Measurements from ENCODE around the gene LRBA.

Gene LRBA

DNA sequence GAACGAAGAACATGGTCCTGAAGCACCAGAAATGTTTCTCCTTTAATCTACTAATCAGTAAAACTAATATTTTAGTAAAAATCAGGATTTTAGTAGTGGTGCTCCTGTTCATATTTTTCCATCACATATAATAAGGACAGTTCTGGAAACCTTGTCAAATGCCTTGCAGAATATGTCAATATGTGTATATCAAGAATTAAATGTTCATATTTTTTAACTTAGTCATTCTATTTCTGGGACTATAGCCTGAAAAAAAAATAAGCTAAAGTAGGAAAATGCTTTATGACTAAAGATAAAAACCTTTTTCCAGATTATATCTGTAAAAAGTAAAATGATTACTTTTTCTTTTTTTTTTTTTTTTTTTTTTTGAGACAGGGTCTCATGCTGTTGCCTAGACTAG lies 368.1 kb downstream of the LRBA start:
- no peak overlapping the region for H3K9ac ChIP-seq (ENCODE audit: low read length)
- H3K27me3 ChIP-seq (ENCODE audit: control insufficient read depth in 1 of 2, insufficient read depth in 2 of 2, low read length in 2 of 2), result no peaks in the 10 kb centered on the region
- no peak overlapping the region for H3K27ac ChIP-seq (ENCODE audit: low read depth, low read length)
- H3K9me3 ChIP-seq (ENCODE audit: low read length), result no peaks in the 10 kb centered on the region
- no peaks in the 10 kb centered on the region for H3K4me1 ChIP-seq (ENCODE audit: insufficient read depth, low read length)
- H3K4me3 ChIP-seq (ENCODE audit: low read depth in 1 of 2, low read length in 2 of 2), result no peak overlapping the region
- H3K36me3 ChIP-seq (ENCODE audit: insufficient read depth, low read length), result no peaks in the 10 kb centered on the region

DNA sequence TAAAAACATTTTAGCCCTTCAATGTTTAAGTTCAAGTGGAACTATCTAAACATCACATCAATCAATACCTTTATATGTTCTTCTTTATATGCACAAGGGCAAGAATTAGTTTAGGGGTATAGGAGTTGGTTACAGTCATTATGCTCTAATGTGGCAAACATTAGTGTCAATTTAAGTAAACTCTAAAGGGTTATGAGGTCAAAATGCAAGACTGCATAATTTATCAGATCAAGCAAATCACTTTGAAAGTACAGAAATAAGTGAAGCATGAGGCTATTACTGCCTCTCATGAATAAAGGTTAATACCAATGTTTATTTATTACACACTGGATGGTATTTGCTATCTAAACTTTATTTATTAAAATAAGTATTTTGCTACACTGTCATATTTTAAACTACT lies 373.5 kb downstream of the LRBA start:
- Histone ChIP-seq H3K4me3 (ENCODE audit: low read depth in 1 of 2, low read length in 2 of 2) (no peak overlapping the region), H3K4me1 (ENCODE audit: insufficient read depth, low read length) (no peaks in the 10 kb centered on the region), H3K9me3 (ENCODE audit: low read length) (no peaks in the 10 kb centered on the region), H3K9ac (ENCODE audit: low read length) (no peak overlapping the region), H3K27me3 (ENCODE audit: control insufficient read depth in 1 of 2, insufficient read depth in 2 of 2, low read length in 2 of 2) (no peaks in the 10 kb centered on the region), H3K36me3 (ENCODE audit: insufficient read depth, low read length) (no peaks in the 10 kb centered on the region), H3K27ac (ENCODE audit: low read depth, low read length) (no peak overlapping the region)

DNA sequence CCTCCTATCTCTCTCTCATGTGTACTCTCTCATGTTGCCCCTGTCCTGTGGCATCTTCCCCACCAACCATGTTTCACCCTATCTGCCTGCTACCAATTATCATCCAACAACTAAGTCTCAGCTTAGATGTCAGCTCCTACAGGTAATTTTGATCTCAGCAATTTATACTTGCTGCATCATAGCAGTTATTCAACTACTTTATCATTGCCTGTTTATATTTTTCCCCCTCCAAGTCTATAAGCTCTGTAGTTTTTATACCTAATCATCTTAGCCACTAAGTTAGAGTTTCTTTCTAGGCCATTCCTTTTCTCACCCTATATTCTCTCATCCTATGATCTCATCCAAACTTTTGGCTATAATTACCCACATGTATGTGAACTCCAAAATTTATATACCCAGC lies 382.4 kb downstream of the LRBA start:
- Histone ChIP-seq H3K9me3 (ENCODE audit: low read length) (no peaks in the 10 kb centered on the region), H3K27me3 (ENCODE audit: control insufficient read depth in 1 of 2, insufficient read depth in 2 of 2, low read length in 2 of 2) (no peaks in the 10 kb centered on the region), H3K27ac (ENCODE audit: low read depth, low read length) (no peak overlapping the region), H3K4me3 (ENCODE audit: low read depth in 1 of 2, low read length in 2 of 2) (no peak overlapping the region), H3K4me1 (ENCODE audit: insufficient read depth, low read length) (no peaks in the 10 kb centered on the region), H3K9ac (ENCODE audit: low read length) (no peak overlapping the region), H3K36me3 (ENCODE audit: insufficient read depth, low read length) (no peaks in the 10 kb centered on the region)

DNA sequence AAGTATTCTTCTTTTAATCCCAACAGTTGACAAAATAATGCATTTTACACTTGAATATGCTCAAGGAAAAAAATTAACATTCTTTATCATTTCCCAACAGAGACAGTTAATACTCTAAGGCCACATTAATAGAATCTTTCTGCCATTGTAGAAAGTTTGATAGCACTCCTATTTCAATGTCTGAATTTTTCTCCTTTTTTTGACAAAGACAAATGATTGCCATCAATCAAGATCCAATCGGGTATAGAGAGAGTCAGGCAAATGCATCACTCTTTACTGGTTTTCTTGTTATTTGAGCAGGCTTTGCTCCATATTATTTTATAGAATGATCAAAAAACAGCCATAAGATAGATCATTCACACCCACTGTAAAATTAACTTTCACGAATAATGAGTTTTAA lies 387.0 kb downstream of the LRBA start:
- Histone ChIP-seq H3K27me3 (ENCODE audit: control insufficient read depth in 1 of 2, insufficient read depth in 2 of 2, low read length in 2 of 2) (no peaks in the 10 kb centered on the region), H3K36me3 (ENCODE audit: insufficient read depth, low read length) (no peaks in the 10 kb centered on the region), H3K9me3 (ENCODE audit: low read length) (no peaks in the 10 kb centered on the region), H3K4me3 (ENCODE audit: low read depth in 1 of 2, low read length in 2 of 2) (no peak overlapping the region), H3K4me1 (ENCODE audit: insufficient read depth, low read length) (no peaks in the 10 kb centered on the region), H3K9ac (ENCODE audit: low read length) (no peak overlapping the region), H3K27ac (ENCODE audit: low read depth, low read length) (no peak overlapping the region)

DNA sequence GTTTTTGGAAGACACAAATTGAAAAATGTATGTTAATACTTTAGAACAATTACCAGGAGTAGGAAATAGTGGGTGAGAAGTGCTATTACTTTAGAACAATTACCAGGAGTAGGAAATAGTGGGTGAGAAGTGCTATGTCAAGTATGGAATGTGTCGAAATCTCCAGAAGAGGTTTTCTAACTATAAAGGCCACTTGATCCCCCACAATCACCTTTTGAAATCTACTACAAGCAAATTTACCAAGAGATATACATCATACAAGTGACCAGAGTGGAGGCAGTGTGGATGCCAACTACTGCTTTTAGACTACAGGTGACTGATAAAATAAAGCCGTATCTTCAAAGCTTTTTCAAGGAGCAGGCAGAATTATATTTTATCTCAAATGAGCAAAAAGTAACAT lies 390.1 kb downstream of the LRBA start:
- no peaks in the 10 kb centered on the region for H3K36me3 ChIP-seq (ENCODE audit: insufficient read depth, low read length)
- no peaks in the 10 kb centered on the region for H3K4me1 ChIP-seq (ENCODE audit: insufficient read depth, low read length)
- no peaks in the 10 kb centered on the region for H3K9me3 ChIP-seq (ENCODE audit: low read length)
- H3K9ac ChIP-seq (ENCODE audit: low read length), result no peak overlapping the region
- no peaks in the 10 kb centered on the region for H3K27me3 ChIP-seq (ENCODE audit: control insufficient read depth in 1 of 2, insufficient read depth in 2 of 2, low read length in 2 of 2)
- no peak overlapping the region for H3K4me3 ChIP-seq (ENCODE audit: low read depth in 1 of 2, low read length in 2 of 2)
- no peak overlapping the region for H3K27ac ChIP-seq (ENCODE audit: low read depth, low read length)

DNA sequence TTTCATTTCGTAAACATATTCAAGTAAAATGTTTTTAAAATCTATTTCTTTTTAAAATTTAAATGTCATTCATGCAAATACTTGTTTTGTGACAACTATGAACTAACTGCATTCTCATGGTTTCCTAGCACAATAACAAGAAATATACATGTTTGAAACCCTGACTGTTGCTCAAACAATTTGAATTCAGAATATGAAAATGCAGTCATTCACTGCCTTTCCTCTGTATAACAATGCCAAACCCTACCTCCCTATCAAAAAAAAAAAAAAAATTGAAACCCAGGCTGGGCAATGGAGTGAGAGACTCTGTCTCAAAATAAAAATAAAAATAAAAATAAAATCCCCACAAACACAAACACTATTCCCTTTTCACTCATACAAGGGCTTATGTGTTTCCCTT lies 391.0 kb downstream of the LRBA start:
- no peaks in the 10 kb centered on the region for H3K36me3 ChIP-seq (ENCODE audit: insufficient read depth, low read length)
- no peaks in the 10 kb centered on the region for H3K27me3 ChIP-seq (ENCODE audit: control insufficient read depth in 1 of 2, insufficient read depth in 2 of 2, low read length in 2 of 2)
- H3K27ac ChIP-seq (ENCODE audit: low read depth, low read length), result no peak overlapping the region

DNA sequence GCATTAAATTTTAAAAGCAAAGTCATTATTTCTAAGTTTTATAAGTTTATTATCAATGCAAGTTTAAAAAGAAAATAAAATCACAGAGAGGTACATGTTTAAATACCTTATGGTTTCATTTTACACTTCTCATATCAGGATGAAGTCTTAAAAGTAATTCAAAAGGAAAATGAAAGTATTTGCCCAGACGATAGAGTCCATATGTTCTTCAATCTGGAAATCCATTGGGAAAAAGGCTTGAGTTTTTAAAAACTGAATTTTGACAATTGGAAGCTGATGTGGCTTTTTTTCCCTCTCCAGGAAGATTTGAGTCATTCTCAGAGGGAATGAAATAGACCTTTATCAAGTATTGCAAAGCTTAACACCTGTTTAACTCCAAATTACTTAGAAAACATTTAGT lies 396.0 kb downstream of the LRBA start:
- no peaks in the 10 kb centered on the region for H3K27me3 ChIP-seq (ENCODE audit: control insufficient read depth in 1 of 2, insufficient read depth in 2 of 2, low read length in 2 of 2)
- H3K27ac ChIP-seq (ENCODE audit: low read depth, low read length), result no peak overlapping the region
- H3K4me1 ChIP-seq (ENCODE audit: insufficient read depth, low read length), result peaks cover 9% of the 10 kb centered on the region
- no peaks in the 10 kb centered on the region for H3K9me3 ChIP-seq (ENCODE audit: low read length)
- H3K9ac ChIP-seq (ENCODE audit: low read length), result no peak overlapping the region
- no peak overlapping the region for H3K4me3 ChIP-seq (ENCODE audit: low read depth in 1 of 2, low read length in 2 of 2)
- H3K36me3 ChIP-seq (ENCODE audit: insufficient read depth, low read length), result no peaks in the 10 kb centered on the region

More for the DNA sequence above, 391.0 kb downstream of the LRBA start:
- no peak overlapping the region for H3K9ac ChIP-seq (ENCODE audit: low read length)
- H3K4me3 ChIP-seq (ENCODE audit: low read depth in 1 of 2, low read length in 2 of 2), result no peak overlapping the region
- H3K9me3 ChIP-seq (ENCODE audit: low read length), result no peaks in the 10 kb centered on the region
- no peaks in the 10 kb centered on the region for H3K4me1 ChIP-seq (ENCODE audit: insufficient read depth, low read length)

DNA sequence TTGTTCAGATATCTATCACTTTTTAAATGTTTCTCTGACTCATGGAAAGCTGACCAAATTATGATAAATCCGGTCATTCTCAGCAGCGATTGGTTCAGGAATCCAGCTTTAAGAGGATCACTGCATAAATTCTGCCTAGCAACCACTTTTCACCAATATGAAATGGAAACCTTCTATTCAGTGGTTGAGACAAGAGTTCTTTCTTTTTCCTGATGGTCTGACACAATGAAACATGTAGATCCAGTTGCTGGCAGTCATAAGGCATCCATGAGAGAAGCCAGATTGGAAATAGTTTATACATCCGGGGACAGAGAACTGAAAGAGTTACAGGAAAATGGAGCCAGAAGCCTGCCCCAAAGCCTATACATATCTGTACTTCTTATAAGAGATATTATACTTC lies 406.0 kb downstream of the LRBA start:
- H3K4me1 ChIP-seq (ENCODE audit: insufficient read depth, low read length), result no peaks in the 10 kb centered on the region
- no peak overlapping the region for H3K9ac ChIP-seq (ENCODE audit: low read length)
- no peaks in the 10 kb centered on the region for H3K27me3 ChIP-seq (ENCODE audit: control insufficient read depth in 1 of 2, insufficient read depth in 2 of 2, low read length in 2 of 2)
- no peak overlapping the region for H3K27ac ChIP-seq (ENCODE audit: low read depth, low read length)
- H3K9me3 ChIP-seq (ENCODE audit: low read length), result no peaks in the 10 kb centered on the region
- H3K36me3 ChIP-seq (ENCODE audit: insufficient read depth, low read length), result no peaks in the 10 kb centered on the region
- no peak overlapping the region for H3K4me3 ChIP-seq (ENCODE audit: low read depth in 1 of 2, low read length in 2 of 2)

DNA sequence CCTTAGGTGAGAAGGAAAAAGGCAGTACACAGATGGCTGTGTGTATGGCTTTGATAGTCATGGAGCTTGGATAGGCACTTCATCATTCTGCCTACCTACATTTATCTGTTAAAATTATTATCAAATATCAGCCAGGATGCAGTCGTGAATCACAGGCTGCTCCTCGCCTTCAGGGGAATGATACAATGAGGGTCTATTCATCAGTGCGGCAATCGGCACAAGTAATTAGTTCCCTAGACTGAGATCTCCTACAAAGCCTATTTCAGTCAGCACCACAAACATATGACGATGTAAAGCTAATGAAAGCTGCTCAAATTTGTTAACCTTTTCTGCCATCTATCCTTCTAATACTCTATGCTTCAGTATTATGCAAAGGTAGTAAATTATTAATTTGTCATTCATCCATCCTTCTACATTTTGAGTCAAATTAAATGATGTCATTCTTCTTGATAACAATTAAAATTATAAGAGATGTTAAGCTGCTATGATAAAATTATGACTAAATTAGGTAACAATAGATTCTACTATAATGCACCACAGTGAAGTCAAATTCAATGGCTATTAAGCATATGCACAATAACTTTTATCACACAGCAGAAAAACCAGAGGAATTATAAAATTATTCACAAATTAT lies 414.2 kb downstream of the LRBA start:
- Histone ChIP-seq H3K36me3 (ENCODE audit: insufficient read depth, low read length) (no peaks in the 10 kb centered on the region), H3K9me3 (ENCODE audit: low read length) (no peaks in the 10 kb centered on the region)

DNA sequence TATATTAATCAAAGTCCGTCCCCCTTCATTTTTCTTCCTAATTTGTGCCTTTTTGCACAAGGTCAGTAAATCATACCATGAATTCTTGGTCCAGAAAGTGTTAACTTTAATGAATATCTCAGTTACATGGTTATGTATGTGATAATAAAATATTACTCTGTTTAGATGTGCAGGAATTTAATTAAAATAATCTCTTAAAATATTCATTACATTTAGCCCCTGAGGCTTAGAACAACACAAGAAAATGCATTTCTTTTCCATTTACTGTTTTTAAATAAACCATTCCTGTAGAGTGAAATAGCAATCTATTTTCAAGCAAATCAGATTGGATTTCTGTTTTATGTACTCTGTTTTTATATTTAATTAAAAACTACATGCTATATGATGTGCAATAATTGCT lies 415.5 kb downstream of the LRBA start:
- Histone ChIP-seq H3K9ac (ENCODE audit: low read length) (no peak overlapping the region), H3K27ac (ENCODE audit: low read depth, low read length) (peak overlapping the region; percentile 6), H3K9me3 (ENCODE audit: low read length) (no peaks in the 10 kb centered on the region), H3K36me3 (ENCODE audit: insufficient read depth, low read length) (no peaks in the 10 kb centered on the region), H3K4me3 (ENCODE audit: low read depth in 1 of 2, low read length in 2 of 2) (no peak overlapping the region), H3K4me1 (ENCODE audit: insufficient read depth, low read length) (peaks cover 3% of the 10 kb centered on the region), H3K27me3 (ENCODE audit: control insufficient read depth in 1 of 2, insufficient read depth in 2 of 2, low read length in 2 of 2) (no peaks in the 10 kb centered on the region)

More for the DNA sequence above, 414.2 kb downstream of the LRBA start:
- no peaks in the 10 kb centered on the region for H3K27me3 ChIP-seq (ENCODE audit: control insufficient read depth in 1 of 2, insufficient read depth in 2 of 2, low read length in 2 of 2)
- peaks cover 3% of the 10 kb centered on the region for H3K4me1 ChIP-seq (ENCODE audit: insufficient read depth, low read length)
- no peak overlapping the region for H3K27ac ChIP-seq (ENCODE audit: low read depth, low read length)
- no peak overlapping the region for H3K9ac ChIP-seq (ENCODE audit: low read length)
- H3K4me3 ChIP-seq (ENCODE audit: low read depth in 1 of 2, low read length in 2 of 2), result no peak overlapping the region

DNA sequence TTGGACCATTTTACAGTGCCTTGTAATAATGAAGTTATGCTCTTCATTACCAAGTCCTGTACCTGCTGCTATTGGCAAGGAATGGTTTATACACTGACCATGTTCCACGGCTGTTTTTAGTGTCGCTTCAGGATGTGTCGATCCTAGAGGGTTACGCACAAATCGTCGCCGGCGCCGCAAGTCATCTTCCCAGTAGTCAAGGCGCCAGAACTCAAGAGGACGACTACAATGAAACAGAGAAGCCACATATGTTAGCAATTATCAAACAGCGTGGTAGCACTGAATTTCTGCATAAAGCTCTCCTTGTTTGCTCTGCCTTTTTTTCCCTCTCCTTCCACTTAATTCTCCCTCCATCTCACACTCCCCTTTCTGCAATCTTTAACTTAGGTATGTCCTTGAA lies 416.2 kb downstream of the LRBA start:
- Histone ChIP-seq H3K4me3 (ENCODE audit: low read depth in 1 of 2, low read length in 2 of 2) (no peak overlapping the region), H3K9me3 (ENCODE audit: low read length) (no peaks in the 10 kb centered on the region)

DNA sequence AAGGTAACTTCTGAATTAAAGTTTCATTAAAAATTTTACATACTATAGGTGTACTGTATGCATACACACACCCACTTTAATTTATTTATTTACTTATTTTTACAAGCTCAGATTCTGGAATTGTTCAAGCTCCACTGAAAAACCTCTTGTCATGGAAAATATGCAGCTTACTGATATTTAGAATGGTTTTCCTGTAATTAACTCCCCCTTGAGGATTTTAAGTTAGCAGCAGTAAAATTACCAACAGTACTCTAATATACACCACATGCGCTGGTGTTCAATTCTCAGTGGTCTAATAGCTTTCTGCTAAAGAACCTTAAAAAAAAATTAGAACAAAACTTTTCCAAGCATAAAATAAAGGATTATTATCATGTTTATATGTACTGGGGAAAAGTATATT lies 421.1 kb downstream of the LRBA start:
- Histone ChIP-seq H3K4me1 (ENCODE audit: insufficient read depth, low read length) (peaks cover 3% of the 10 kb centered on the region), H3K27me3 (ENCODE audit: control insufficient read depth in 1 of 2, insufficient read depth in 2 of 2, low read length in 2 of 2) (no peaks in the 10 kb centered on the region), H3K4me3 (ENCODE audit: low read depth in 1 of 2, low read length in 2 of 2) (no peak overlapping the region), H3K9ac (ENCODE audit: low read length) (no peak overlapping the region), H3K9me3 (ENCODE audit: low read length) (no peaks in the 10 kb centered on the region), H3K36me3 (ENCODE audit: insufficient read depth, low read length) (no peaks in the 10 kb centered on the region), H3K27ac (ENCODE audit: low read depth, low read length) (peak overlapping the region; percentile 71)

More for the DNA sequence above, 416.2 kb downstream of the LRBA start:
- H3K36me3 ChIP-seq (ENCODE audit: insufficient read depth, low read length), result no peaks in the 10 kb centered on the region
- peaks cover 3% of the 10 kb centered on the region for H3K4me1 ChIP-seq (ENCODE audit: insufficient read depth, low read length)
- H3K27me3 ChIP-seq (ENCODE audit: control insufficient read depth in 1 of 2, insufficient read depth in 2 of 2, low read length in 2 of 2), result no peaks in the 10 kb centered on the region
- peak overlapping the region; percentile 6 for H3K27ac ChIP-seq (ENCODE audit: low read depth, low read length)
- no peak overlapping the region for H3K9ac ChIP-seq (ENCODE audit: low read length)
